AG04449 (cell line): ENCODE data around the gene AP4B1.
A peak's percentile ranks its signal among the peaks of the same experiment; 100 is the strongest.
"Not testable (repeated sequence)": the region's sequence is repeated elsewhere in the genome, so short reads cannot be mapped to it uniquely, and the experiment has no call there.

Source experiments
- CTCF ChIA-PET: fragments of 350-600 bp; formaldehyde crosslinking; extraction: SDS; loops from one replicate; lab custom pipeline; 2021; ENCODE audit warnings: antibody characterized with exemption; lab: Yijun Ruan, JAX
- POLR2A ChIA-PET: fragments of 400-600, 350-600 bp; formaldehyde crosslinking; extraction: SDS; loops from one replicate; lab custom pipeline; 2020; ENCODE audit warnings: antibody characterized with exemption, inconsistent platforms; lab: Yijun Ruan, JAX
- DNase-seq: peaks from one replicate; pipeline ENCODE4 v3.0.0-alpha.2; 2010; ENCODE audit warnings: low read depth, low spot score
- H3K4me3 ChIP-seq: 2 replicates; pipeline ENCODE4 v1.5.1; 2011; ENCODE audit warnings: low read depth, mild to moderate bottlenecking, control low read depth, low read length
- CTCF ChIP-seq: IDR thresholded peaks from one replicate; pipeline ENCODE4 v1.5.1; 2011; ENCODE audit warnings: mild to moderate bottlenecking, moderate library complexity, low read length, control low read depth, inconsistent platforms; ENCODE audit not compliant: insufficient read depth; ENCODE audit errors: missing control alignments

The AP4B1 gene

GRCh38 chr1:113904674-113905434 lies at the start of gene AP4B1, which contains the start of gene DCLRE1B:
TSS of gene AP4B1 (minus strand) at chr1:113904799. CDS start at chr1:113904717, 82 bp downstream.
TSS of gene DCLRE1B (plus strand) at chr1:113905326. CDS start at chr1:113905587, 261 bp downstream.
- POLR2A ChIA-PET: interaction anchor here (0.6 to 3.2 kb wide), 7 partner anchors 13 to 95 kb away, joined by 3 to 46 read pairs (median 3); partner anchors contain the start of genes HIPK1 and RSBN1
- DNase-seq: peak; percentile 99
- peak within 1 kb of the TSS; percentile 94 for H3K4me3 ChIP-seq
- peak; percentile 94 for TF ChIP-seq CTCF
- CTCF ChIA-PET: interaction anchor here (0.7 to 2.3 kb wide), 14 partner anchors 8 to 71 kb away, joined by 3 to 19 read pairs (median 5); partner anchors contain the start of gene HIPK1

GRCh38 chr1:113951719-113952118 lies 47.1 kb upstream of the AP4B1 start:
- ChIA-PET POLR2A (interaction anchor here (0.7 to 1.4 kb wide), 2 partner anchors 9 to 22 kb away, joined by 3 to 7 read pairs; partner anchors contain the start of gene HIPK1), CTCF (interaction anchor here (0.7 to 4.7 kb wide), 6 partner anchors 10 to 116 kb away, joined by 3 to 21 read pairs (median 4); partner anchors contain the start of gene OLFML3)
- DNase-seq: no peak
- no peak overlapping the region for H3K4me3 ChIP-seq
- TF ChIP-seq CTCF: no peak

- no peak for TF ChIP-seq CTCF
- CTCF ChIA-PET: interaction anchor here (1.1 to 4.7 kb wide), 2 partner anchors 110 to 115 kb away, joined by 3 to 14 read pairs; no protein-coding TSS in a partner anchor
- POLR2A ChIA-PET: no interaction called here
- H3K4me3 ChIP-seq: no peak overlapping the region
- DNase-seq: no peak
Measured at GRCh38 chr1:113950908-113951307, 46.3 kb upstream of the AP4B1 start.

- CTCF ChIA-PET: interaction anchor here (0.6 to 4.7 kb wide), 9 partner anchors 9 to 334 kb away, joined by 3 to 14 read pairs (median 5); no protein-coding TSS in a partner anchor
- DNase-seq: no peak
- H3K4me3 ChIP-seq: no peak overlapping the region
- POLR2A ChIA-PET: no interaction called here
- no peak for TF ChIP-seq CTCF
Measured at GRCh38 chr1:113949007-113949406, 44.4 kb upstream of the AP4B1 start.

GRCh38 chr1:113948151-113948550 lies 43.6 kb upstream of the AP4B1 start:
- not testable (repeated sequence) for H3K4me3 ChIP-seq, DNase-seq
- ChIA-PET POLR2A (interaction anchor here (0.6 kb wide), 1 partner anchor 118 kb away, joined by 4 read pairs; no protein-coding TSS in a partner anchor), CTCF (interaction anchor here (1.1 to 4.7 kb wide), 7 partner anchors 9 to 113 kb away, joined by 3 to 16 read pairs (median 8); no protein-coding TSS in a partner anchor)

- ChIA-PET CTCF (interaction anchor here (0.6 to 2.9 kb wide), 10 partner anchors 8 to 806 kb away, joined by 3 to 16 read pairs (median 4); no protein-coding TSS in a partner anchor), POLR2A (no interaction called here)
- H3K4me3 ChIP-seq: no peak overlapping the region
- TF ChIP-seq CTCF: no peak
- DNase-seq: no peak
Measured at GRCh38 chr1:113947388-113948107, 42.9 kb upstream of the AP4B1 start.
